ENCODE results near the gene PNMA8A.
"Not testable (repeated sequence)": the region's sequence is repeated elsewhere in the genome, so short reads cannot be mapped to it uniquely, and the experiment has no call there.

DNA sequence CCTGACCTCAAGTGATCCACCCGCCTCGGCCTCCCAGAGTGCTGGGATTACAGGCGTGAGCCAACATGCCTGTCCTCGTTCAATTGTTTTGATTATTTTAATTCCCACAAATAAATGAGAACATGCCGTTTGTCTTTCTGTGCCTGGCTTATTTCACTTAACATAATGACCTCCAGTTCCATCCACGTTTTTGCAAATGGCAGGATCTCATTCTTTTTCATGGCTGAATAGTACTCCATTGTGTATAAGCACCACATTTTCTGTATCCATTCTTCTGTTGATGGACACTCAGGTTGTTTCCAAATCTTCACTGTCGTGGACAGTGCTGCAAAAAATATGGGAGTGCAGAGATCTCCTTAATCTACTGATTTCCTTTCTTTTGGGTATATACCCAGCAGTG lies 37.9 kb downstream of the PNMA8A start:
- TF ChIP-seq, protein P1, sequence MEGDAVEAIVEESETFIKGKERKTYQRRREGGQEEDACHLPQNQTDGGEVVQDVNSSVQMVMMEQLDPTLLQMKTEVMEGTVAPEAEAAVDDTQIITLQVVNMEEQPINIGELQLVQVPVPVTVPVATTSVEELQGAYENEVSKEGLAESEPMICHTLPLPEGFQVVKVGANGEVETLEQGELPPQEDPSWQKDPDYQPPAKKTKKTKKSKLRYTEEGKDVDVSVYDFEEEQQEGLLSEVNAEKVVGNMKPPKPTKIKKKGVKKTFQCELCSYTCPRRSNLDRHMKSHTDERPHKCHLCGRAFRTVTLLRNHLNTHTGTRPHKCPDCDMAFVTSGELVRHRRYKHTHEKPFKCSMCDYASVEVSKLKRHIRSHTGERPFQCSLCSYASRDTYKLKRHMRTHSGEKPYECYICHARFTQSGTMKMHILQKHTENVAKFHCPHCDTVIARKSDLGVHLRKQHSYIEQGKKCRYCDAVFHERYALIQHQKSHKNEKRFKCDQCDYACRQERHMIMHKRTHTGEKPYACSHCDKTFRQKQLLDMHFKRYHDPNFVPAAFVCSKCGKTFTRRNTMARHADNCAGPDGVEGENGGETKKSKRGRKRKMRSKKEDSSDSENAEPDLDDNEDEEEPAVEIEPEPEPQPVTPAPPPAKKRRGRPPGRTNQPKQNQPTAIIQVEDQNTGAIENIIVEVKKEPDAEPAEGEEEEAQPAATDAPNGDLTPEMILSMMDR (conservative IDR thresholded peaks at IDR 0.05; ENCODE audit: low read depth in 2 of 2): not testable (repeated sequence)
- TF ChIP-seq JUNB, EZH2phosphoT487 (IDR thresholded peaks at IDR 0.05; ENCODE audit: unreplicated experiment): not testable (repeated sequence)
